DND-41 (cell line): ENCODE data around the gene COL9A3.

Source experiments
- ATAC-seq: fragments of 200-7000 bp; cut with Tn5 transposase; 3 replicates; pipeline ENCODE4 v1.9.1; 2021; ENCODE audit warnings: low read depth; ENCODE audit not compliant: insufficient read depth
- DNase-seq: peaks from one replicate; pipeline ENCODE4 v3.0.0-alpha.2; 2020
- H2AFZ ChIP-seq: 2 replicates; pipeline ENCODE4 v1.6.0; 2012; ENCODE audit warnings: low read depth, low read length
- H3K27ac ChIP-seq: 2 replicates; pipeline ENCODE4 v1.5.1; 2012; ENCODE audit warnings: low read length, inconsistent platforms
- H3K27me3 ChIP-seq: fragments of 200-600 bp; sonication (generic); 2 replicates; pipeline ENCODE4 v1.6.0; 2012; ENCODE audit warnings: low read length, mild to moderate bottlenecking, inconsistent platforms; ENCODE audit not compliant: insufficient read depth, poor library complexity
- H3K36me3 ChIP-seq: 2 replicates; pipeline ENCODE4 v1.5.1; 2012; ENCODE audit warnings: low read length, inconsistent platforms; ENCODE audit not compliant: insufficient read depth
- H3K4me1 ChIP-seq: 2 replicates; pipeline ENCODE4 v1.5.1; 2012; ENCODE audit warnings: mild to moderate bottlenecking, low read length; ENCODE audit not compliant: insufficient read depth
- H3K4me2 ChIP-seq: 2 replicates; pipeline ENCODE4 v1.6.0; 2012; ENCODE audit warnings: mild to moderate bottlenecking, moderate library complexity, low read length, inconsistent platforms; ENCODE audit not compliant: insufficient read depth
- H3K4me3 ChIP-seq, 2 experiments: fragments of 200-600 bp in 1 of 2; shearing (Covaris generic) in 1 of 2; 2 replicates each; pipeline ENCODE4 v1.5.1; 2012 to 2016; ENCODE audit warnings: inconsistent platforms in 2 of 2, low read length in 2 of 2, mild to moderate bottlenecking in 2 of 2, low read depth in 1 of 2, moderate library complexity in 1 of 2
- H3K79me2 ChIP-seq: 2 replicates; pipeline ENCODE4 v1.6.0; 2012; ENCODE audit warnings: low read length, inconsistent platforms; ENCODE audit not compliant: insufficient read depth
- H3K9ac ChIP-seq: 2 replicates; pipeline ENCODE4 v1.6.0; 2012; ENCODE audit warnings: low read depth, mild to moderate bottlenecking, inconsistent platforms, low read length, moderate library complexity
- H3K9me3 ChIP-seq: 2 replicates; pipeline ENCODE4 v1.5.1; 2012; ENCODE audit warnings: low read length, moderate library complexity, mild to moderate bottlenecking, inconsistent platforms; ENCODE audit not compliant: insufficient read depth, severe bottlenecking
- H4K20me1 ChIP-seq: 2 replicates; pipeline ENCODE4 v1.6.0; 2012; ENCODE audit warnings: low read length; ENCODE audit not compliant: insufficient read depth
- EZH2 ChIP-seq: IDR thresholded peaks from 3 replicates; pipeline ENCODE4 v1.6.1; 2012; ENCODE audit warnings: borderline replicate concordance, low read depth, mild to moderate bottlenecking, moderate library complexity, low read length, inconsistent platforms; ENCODE audit not compliant: severe bottlenecking
- TF ChIP-seq, protein P1 (sequence below): IDR thresholded peaks from 2 replicates; pipeline ENCODE4 v1.5.1; 2012; ENCODE audit warnings: borderline replicate concordance, low read length, moderate library complexity, mild to moderate bottlenecking; ENCODE audit not compliant: poor library complexity, severe bottlenecking; ENCODE audit errors: extremely low read depth

Gene COL9A3

DNA sequence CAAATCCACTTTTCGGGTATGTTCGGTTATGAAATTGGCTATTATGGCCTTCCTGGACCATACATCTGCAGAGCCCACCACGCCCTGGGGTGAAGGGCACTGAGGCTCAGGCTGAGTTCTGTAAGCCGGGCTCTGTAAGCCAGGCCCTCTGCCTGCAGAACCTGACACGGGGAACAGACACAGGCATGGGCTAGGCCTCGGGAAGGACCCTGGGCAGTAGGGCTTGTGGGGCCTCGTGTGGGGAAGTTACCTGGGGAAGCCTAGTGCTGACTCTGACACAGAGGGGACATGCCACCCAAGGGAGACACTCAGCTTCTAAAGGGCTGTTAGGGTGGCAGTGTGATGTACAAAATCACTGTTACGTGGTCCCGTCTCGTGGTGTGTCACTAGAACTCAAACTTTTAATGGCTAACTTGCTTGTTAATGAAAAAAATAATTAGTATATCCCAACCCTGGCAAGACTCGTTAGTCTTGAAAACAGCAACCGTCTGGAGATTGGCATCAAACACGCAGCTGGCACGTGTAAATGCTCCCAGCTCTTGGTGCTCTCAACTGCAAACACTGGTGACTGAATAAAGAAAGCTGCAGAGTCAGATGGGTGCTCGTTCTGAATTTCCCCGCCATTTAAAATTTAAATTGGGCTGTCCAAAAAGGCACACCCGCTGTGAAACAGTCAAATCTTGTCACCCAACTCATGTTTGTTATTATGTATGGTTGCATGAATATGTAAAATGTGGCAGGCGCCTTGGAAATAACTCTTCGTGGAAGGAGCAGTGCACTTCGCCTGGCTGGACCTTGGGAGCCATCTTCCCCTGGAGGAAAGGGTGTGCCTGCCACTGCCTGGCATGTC lies 68.4 kb downstream of the COL9A3 start:
- Histone ChIP-seq H3K9ac (no peak overlapping the region), H3K36me3 (peaks cover 71% of the 10 kb centered on the region), H3K9me3 (no peaks in the 10 kb centered on the region), H3K4me1 (no peaks in the 10 kb centered on the region), H3K4me3 (no peak overlapping the region), H3K27ac (no peak overlapping the region), H4K20me1 (peaks cover 23% of the 10 kb centered on the region), H3K4me2 (no peak overlapping the region), H2AFZ (no peak overlapping the region), H3K79me2 (no peaks in the 10 kb centered on the region), H3K27me3 (no peaks in the 10 kb centered on the region)
- ATAC-seq, result no peak
- no peak for DNase-seq
- TF ChIP-seq, protein P1, sequence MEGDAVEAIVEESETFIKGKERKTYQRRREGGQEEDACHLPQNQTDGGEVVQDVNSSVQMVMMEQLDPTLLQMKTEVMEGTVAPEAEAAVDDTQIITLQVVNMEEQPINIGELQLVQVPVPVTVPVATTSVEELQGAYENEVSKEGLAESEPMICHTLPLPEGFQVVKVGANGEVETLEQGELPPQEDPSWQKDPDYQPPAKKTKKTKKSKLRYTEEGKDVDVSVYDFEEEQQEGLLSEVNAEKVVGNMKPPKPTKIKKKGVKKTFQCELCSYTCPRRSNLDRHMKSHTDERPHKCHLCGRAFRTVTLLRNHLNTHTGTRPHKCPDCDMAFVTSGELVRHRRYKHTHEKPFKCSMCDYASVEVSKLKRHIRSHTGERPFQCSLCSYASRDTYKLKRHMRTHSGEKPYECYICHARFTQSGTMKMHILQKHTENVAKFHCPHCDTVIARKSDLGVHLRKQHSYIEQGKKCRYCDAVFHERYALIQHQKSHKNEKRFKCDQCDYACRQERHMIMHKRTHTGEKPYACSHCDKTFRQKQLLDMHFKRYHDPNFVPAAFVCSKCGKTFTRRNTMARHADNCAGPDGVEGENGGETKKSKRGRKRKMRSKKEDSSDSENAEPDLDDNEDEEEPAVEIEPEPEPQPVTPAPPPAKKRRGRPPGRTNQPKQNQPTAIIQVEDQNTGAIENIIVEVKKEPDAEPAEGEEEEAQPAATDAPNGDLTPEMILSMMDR, result no peak
- TF ChIP-seq EZH2, result no peak

DNA sequence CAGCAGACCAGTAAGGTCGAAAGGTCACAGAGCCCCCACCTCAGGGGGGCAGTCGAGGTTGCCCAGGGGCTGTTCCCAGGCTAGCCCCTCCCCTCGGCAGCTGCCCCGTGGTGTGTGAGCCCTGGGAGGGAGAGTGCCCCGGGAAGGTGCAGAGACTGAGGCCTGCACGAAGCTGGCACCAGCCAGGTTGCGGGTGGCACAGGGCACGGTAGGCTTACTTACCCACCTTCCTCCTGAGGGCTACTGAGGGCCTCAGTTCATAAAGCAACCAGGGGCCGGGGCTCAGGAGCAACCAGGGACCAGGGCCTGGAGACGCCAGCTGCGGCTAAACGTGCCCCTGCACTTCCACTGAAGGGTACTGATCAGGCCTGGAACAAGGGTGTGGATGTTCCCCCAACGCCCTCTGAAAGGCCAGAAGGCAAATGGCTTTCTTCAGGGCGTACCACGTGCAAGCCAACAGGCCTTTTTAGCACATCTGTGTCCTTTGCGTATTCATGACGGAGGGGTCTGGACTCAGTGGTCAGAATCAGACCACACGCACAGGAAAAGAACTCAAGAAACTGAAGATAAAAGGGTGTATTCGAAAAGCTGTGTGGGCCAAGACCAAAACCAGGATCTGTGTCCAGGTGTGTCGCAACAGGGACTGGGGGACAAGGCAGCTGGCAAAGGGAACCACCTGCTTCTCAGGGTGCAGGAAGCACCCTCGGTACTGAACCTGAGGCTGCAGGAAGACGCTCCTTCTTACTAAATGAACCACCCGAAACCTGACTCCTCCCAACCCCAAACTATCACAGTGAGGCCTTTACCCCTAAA lies 69.3 kb downstream of the COL9A3 start:
- H2AFZ ChIP-seq, result no peak overlapping the region
- no peaks in the 10 kb centered on the region for H3K79me2 ChIP-seq
- peaks cover 71% of the 10 kb centered on the region for H3K36me3 ChIP-seq
- no peaks in the 10 kb centered on the region for H3K9me3 ChIP-seq
- peaks cover 18% of the 10 kb centered on the region for H4K20me1 ChIP-seq
- no peaks in the 10 kb centered on the region for H3K27me3 ChIP-seq
- H3K4me1 ChIP-seq, result no peaks in the 10 kb centered on the region
- no peak overlapping the region for H3K4me3 ChIP-seq
- H3K4me2 ChIP-seq, result no peak overlapping the region
- TF ChIP-seq EZH2, result no peak
- TF ChIP-seq, protein P1, result no peak
- H3K9ac ChIP-seq, result no peak overlapping the region
- DNase-seq (no peak), ATAC-seq (no peak)
- H3K27ac ChIP-seq, result no peak overlapping the region

DNA sequence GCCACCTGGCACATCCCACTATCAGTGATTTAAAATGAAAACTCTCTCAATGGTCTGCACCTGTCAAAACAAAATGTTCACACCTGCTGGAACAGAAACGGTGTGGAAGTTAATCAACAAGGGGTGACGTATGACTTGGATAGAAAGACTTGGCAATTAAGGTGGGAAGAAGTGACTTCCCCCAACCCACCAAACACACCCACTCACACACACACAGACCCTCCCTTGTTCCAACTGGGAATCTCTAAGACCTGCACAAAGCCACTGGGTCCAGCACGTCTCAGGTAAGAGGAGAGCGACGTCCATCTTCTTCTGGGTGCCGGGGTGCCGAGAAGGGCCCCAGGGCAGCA lies 69.8 kb downstream of the COL9A3 start:
- DNase-seq (no peak), ATAC-seq (no peak)
- Histone ChIP-seq H4K20me1 (peaks cover 18% of the 10 kb centered on the region), H3K27me3 (no peaks in the 10 kb centered on the region), H3K9ac (no peak overlapping the region), H2AFZ (no peak overlapping the region), H3K27ac (no peak overlapping the region), H3K9me3 (no peaks in the 10 kb centered on the region), H3K4me3 (no peak overlapping the region), H3K79me2 (no peaks in the 10 kb centered on the region), H3K4me1 (no peaks in the 10 kb centered on the region), H3K36me3 (peaks cover 71% of the 10 kb centered on the region), H3K4me2 (no peak overlapping the region)
- TF ChIP-seq, protein P1, result no peak
- TF ChIP-seq EZH2, result no peak
